BJ (cell line): ENCODE results near the gene CTRL. TPM values are rescaled to one million over a fixed set of nuclear protein-coding genes. Genes with fewer than 3 reads are reported as not detected.

Source experiments
- CTCF ChIA-PET: fragments of 350-600 bp; formaldehyde crosslinking; extraction: SDS; loops from one replicate; lab custom pipeline; 2021; ENCODE audit warnings: antibody characterized with exemption, inconsistent platforms; lab: Yijun Ruan, JAX
- POLR2A ChIA-PET: fragments of 300-600 bp; sonication (Branson Sonifier 250); formaldehyde crosslinking; extraction: SDS; loops from one replicate; lab custom pipeline; 2021; ENCODE audit warnings: antibody characterized with exemption; lab: Charles Lee
- DNase-seq: peaks from one replicate; pipeline ENCODE4 v3.0.0-alpha.2; 2011; ENCODE audit warnings: low read depth
- H3K27me3 ChIP-seq: 2 replicates; pipeline ENCODE4 v1.6.0; 2011; ENCODE audit warnings: low read length; ENCODE audit not compliant: control insufficient read depth, insufficient read depth
- H3K36me3 ChIP-seq: 2 replicates; pipeline ENCODE4 v1.5.1; 2011; ENCODE audit warnings: low read length; ENCODE audit not compliant: control insufficient read depth, insufficient read depth
- H3K4me3 ChIP-seq: 2 replicates; pipeline ENCODE4 v1.5.1; 2011; ENCODE audit warnings: low read depth, mild to moderate bottlenecking, control low read depth, low read length
- polyA plus RNA-seq: library from polyadenylated mRNA; depleted of rRNA; stranded (reverse); fragments of >200 nt; gene quantifications from 2 replicates; pipeline ENCODE4 v1.2.3, GENCODE V29; 2011
- TF ChIP-seq, protein P1 (sequence below): IDR thresholded peaks from 2 replicates; pipeline ENCODE4 v1.5.1; 2011; ENCODE audit warnings: low read depth, mild to moderate bottlenecking, control low read depth, inconsistent platforms, low read length, moderate library complexity; ENCODE audit not compliant: insufficient read depth

CTRL gene
- polyA plus RNA-seq, 1 experiment = 0.58 TPM

DNA sequence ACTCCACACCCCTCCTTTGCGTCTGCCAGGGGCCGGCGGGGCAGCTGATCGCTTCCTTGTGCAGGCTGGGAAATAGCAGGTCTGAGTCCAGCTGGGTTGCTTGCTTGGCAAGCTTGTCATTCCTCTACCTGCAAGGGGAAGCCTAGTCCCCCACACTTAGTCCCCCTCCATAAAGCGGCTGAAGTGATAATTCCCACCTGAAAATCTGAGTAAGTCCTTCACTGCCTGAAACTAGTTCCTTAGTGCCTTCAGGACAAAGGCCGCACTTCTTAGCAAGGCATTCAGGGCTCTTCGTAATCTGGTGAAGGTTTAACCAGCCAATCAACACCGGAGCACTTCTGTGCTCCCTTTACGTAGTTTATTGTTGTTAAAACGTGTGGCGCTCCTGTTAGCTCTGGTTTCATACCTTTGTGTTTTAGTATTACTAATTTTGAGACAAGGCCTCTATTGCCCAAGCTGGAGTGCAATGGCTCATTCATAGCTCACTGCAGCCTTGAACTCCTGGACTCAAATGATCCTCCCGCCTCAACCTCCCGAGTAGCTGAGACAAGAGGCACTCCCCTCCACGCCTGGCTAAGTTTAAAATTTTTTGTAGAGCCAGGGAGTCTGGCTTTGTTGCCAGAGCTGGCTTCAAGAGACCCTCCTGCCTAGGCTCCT is 37.8 kb downstream of the CTRL start:
- CTCF ChIA-PET = interaction anchor here (0.7 to 2.2 kb wide), 6 partner anchors 10 to 394 kb away, joined by 3 to 7 read pairs (median 3); partner anchors contain the start of genes NRN1L and PSMB10
- Histone ChIP-seq H3K4me3 (peak overlapping the region; percentile 95), H3K27me3 (no peaks in the 10 kb centered on the region), H3K36me3 (no peaks in the 10 kb centered on the region)
- TF ChIP-seq, protein P1, sequence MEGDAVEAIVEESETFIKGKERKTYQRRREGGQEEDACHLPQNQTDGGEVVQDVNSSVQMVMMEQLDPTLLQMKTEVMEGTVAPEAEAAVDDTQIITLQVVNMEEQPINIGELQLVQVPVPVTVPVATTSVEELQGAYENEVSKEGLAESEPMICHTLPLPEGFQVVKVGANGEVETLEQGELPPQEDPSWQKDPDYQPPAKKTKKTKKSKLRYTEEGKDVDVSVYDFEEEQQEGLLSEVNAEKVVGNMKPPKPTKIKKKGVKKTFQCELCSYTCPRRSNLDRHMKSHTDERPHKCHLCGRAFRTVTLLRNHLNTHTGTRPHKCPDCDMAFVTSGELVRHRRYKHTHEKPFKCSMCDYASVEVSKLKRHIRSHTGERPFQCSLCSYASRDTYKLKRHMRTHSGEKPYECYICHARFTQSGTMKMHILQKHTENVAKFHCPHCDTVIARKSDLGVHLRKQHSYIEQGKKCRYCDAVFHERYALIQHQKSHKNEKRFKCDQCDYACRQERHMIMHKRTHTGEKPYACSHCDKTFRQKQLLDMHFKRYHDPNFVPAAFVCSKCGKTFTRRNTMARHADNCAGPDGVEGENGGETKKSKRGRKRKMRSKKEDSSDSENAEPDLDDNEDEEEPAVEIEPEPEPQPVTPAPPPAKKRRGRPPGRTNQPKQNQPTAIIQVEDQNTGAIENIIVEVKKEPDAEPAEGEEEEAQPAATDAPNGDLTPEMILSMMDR = no peak
- POLR2A ChIA-PET = no interaction called here
- no peak for DNase-seq

GRCh38 chr16:67892899-67893742 is 38.5 kb downstream of the CTRL start, which contains the start of gene PSKH1:
Gene PSKH1 (plus strand): TSS chr16:67893254. CDS start chr16:67908750, 15,496 bp downstream.
- H3K36me3 ChIP-seq = no peaks in the 10 kb centered on the region
- TF ChIP-seq, protein P1 = no peak
- CTCF ChIA-PET = interaction anchor here (0.7 to 2.2 kb wide), 7 partner anchors 9 to 77 kb away, joined by 3 to 13 read pairs (median 4); partner anchors contain the start of genes NRN1L and PSMB10
- peak within 1 kb of the TSS; percentile 95 for H3K4me3 ChIP-seq
- POLR2A ChIA-PET = interaction anchor here (0.6 kb wide), 2 partner anchors 20 to 45 kb away, joined by 4 to 5 read pairs; partner anchors contain the start of gene EDC4
- peak; percentile 60 for DNase-seq
- no peaks in the 10 kb centered on the region for H3K27me3 ChIP-seq

DNA sequence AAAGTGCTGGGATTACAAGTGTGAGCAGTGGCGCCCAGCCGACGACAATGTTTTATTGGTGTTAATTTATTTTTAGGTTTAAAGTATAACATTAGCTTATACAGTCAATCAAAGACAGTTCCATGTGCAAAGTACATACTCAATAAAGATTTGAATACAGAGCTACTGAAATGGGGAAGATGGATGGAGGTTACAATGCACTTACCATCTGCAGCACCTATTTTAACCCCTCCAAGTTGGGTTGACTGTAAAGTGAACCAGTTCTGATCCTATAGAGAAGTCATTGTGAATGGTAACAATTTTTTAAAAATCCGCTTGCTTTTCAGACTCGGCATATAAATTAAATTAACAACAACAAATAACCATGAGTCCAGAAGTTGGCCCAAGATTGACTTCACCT is 39.3 kb downstream of the CTRL start:
- TF ChIP-seq, protein P1 = no peak
- ChIA-PET POLR2A (no interaction called here), CTCF (interaction anchor here (0.7 to 2.2 kb wide), 4 partner anchors 8 to 76 kb away, joined by 3 to 13 read pairs (median 6); partner anchors contain the start of gene NRN1L)
- H3K4me3 ChIP-seq = peak overlapping the region; percentile 40
- H3K36me3 ChIP-seq = no peaks in the 10 kb centered on the region
- no peak for DNase-seq
- H3K27me3 ChIP-seq = no peaks in the 10 kb centered on the region

- no peak for DNase-seq
- CTCF ChIA-PET = interaction anchor here (0.9 to 8.4 kb wide), 3 partner anchors 12 to 44 kb away, joined by 3 to 155 read pairs (median 4); partner anchors contain the start of genes CTRL and PSMB10
- Histone ChIP-seq H3K4me3 (no peak overlapping the region), H3K36me3 (peaks cover 11% of the 10 kb centered on the region), H3K27me3 (no peaks in the 10 kb centered on the region)
- POLR2A ChIA-PET = no interaction called here
- TF ChIP-seq, protein P1 = no peak
These were observed 43.3 kb downstream of the CTRL start for GRCh38 chr16:67888331-67888730.
